GM12878 (cell line): ENCODE measurements around the gene VAV2. TPM values are rescaled to one million over a fixed set of nuclear protein-coding genes. Genes with fewer than 3 reads are reported as not detected.

ENCODE experiments used
- EGR1 ChIP-seq, 2 experiments: IDR thresholded peaks; 1 replicate in 1 of 2; 2 replicates in 1 of 2; pipeline ENCODE4 v1.6.1; 2011 to 2012; ENCODE audit warnings: low read depth in 2 of 2, low read length in 2 of 2, borderline replicate concordance in 1 of 2, mild to moderate bottlenecking in 1 of 2, moderate library complexity in 1 of 2
- GATAD2B ChIP-seq: fragments of 450-650 bp; conservative IDR thresholded peaks from 2 replicates; pipeline ENCODE4 v1.6.1; 2017; ENCODE audit warnings: low read depth, mild to moderate bottlenecking, moderate library complexity
- HDAC2 ChIP-seq: fragments of 200-600 bp; sonication (generic); IDR thresholded peaks from 2 replicates; pipeline ENCODE4 v1.6.1; 2017
- KDM1A ChIP-seq: fragments of 200-600 bp; sonication (generic); IDR thresholded peaks from 2 replicates; pipeline ENCODE4 v1.6.1; 2016; ENCODE audit warnings: borderline replicate concordance
- MTA2 ChIP-seq: fragments of 450-650 bp; IDR thresholded peaks from 2 replicates; pipeline ENCODE4 v1.6.1; 2016; ENCODE audit warnings: low read depth, mild to moderate bottlenecking, moderate library complexity
- RCOR1 ChIP-seq: conservative IDR thresholded peaks from 2 replicates; pipeline ENCODE4 v1.6.1; 2012; ENCODE audit warnings: low read depth, low read length, improper control_type of control experiment
- RUNX3 ChIP-seq: IDR thresholded peaks from 2 replicates; pipeline ENCODE4 v1.6.1; 2012; ENCODE audit warnings: low read length, inconsistent platforms
- SPI1 ChIP-seq: IDR thresholded peaks from 2 replicates; pipeline ENCODE4 v1.6.1; 2011; ENCODE audit warnings: low read depth, mild to moderate bottlenecking, low read length, moderate library complexity, borderline replicate concordance; ENCODE audit not compliant: insufficient read depth
- TCF12 ChIP-seq: IDR thresholded peaks from 2 replicates; pipeline ENCODE4 v1.6.1; 2011; ENCODE audit warnings: low read depth, mild to moderate bottlenecking, low read length
- WRNIP1 ChIP-seq: IDR thresholded peaks from 2 replicates; pipeline ENCODE4 v1.6.1; 2011; ENCODE audit warnings: low read depth, low read length, improper control_type of control experiment, borderline replicate concordance
- YBX1 ChIP-seq: fragments of 450-650 bp; IDR thresholded peaks from 2 replicates; pipeline ENCODE4 v1.6.1; 2016; ENCODE audit warnings: antibody characterized with exemption
- ZZZ3 ChIP-seq: IDR thresholded peaks from 2 replicates; pipeline ENCODE4 v1.6.1; 2011; ENCODE audit warnings: low read depth; ENCODE audit not compliant: control insufficient read depth, insufficient read length
- polyA plus RNA-seq, 11 experiments: library from polyadenylated mRNA; depleted of rRNA in 4 of 11; unstranded in 6 of 11; stranded (reverse) in 5 of 11; fragments of >200 nt; fragmentation: Nextera tagmentation in 4 of 11; fragmentation: Illumina TruSeq in 1 of 11; extraction: Ambion mirVana in 4 of 11; extraction: Trizol in 1 of 11; gene quantifications; 1 replicate in 1 of 11; 2 replicates in 10 of 11; pipeline versions ENCODE4 v1.2.1 to v1.2.3, GENCODE V29; 2011 to 2016; ENCODE audit warnings: inconsistent platforms in 2 of 11, missing spikeins in 2 of 11, low read depth in 1 of 11
- total RNA-seq, 4 experiments: library from RNA; depleted of rRNA in 3 of 4; stranded (reverse); fragments of >200 nt in 3 of 4; fragmentation: Illumina TruSeq in 1 of 4; extraction: Trizol in 1 of 4; gene quantifications; 2 replicates each; pipeline versions ENCODE4 v1.2.1 to v1.2.3, GENCODE V29; 2013 to 2021
- TF ChIP-seq, protein P1 (sequence below): fragments of 450-650 bp; IDR thresholded peaks from 2 replicates; pipeline ENCODE4 v1.6.1; 2017; ENCODE audit warnings: antibody characterized with exemption, mild to moderate bottlenecking, moderate library complexity
- TF ChIP-seq, protein P2 (sequence below): fragments of 450-650 bp; formaldehyde crosslinking; IDR thresholded peaks from 2 replicates; pipeline ENCODE4 v1.4.0; 2022; ENCODE audit warnings: mild to moderate bottlenecking, moderate library complexity
- TF ChIP-seq, protein P3 (sequence below): IDR thresholded peaks from 2 replicates; pipeline ENCODE4 v1.6.1; 2012; ENCODE audit warnings: improper control_type of control experiment, low read depth, low read length; ENCODE audit not compliant: insufficient replicate concordance
- TF ChIP-seq, protein P4 (sequence below), 3 experiments: IDR thresholded peaks in 2 of 3; conservative IDR thresholded peaks in 1 of 3; 2 replicates each; pipeline ENCODE4 v1.5.1; 2011; ENCODE audit warnings: low read depth in 3 of 3, low read length in 3 of 3, mild to moderate bottlenecking in 3 of 3, control low read depth in 2 of 3, moderate library complexity in 2 of 3, inconsistent platforms in 1 of 3, mixed read lengths in 1 of 3; ENCODE audit not compliant: control insufficient read depth in 2 of 3, insufficient read depth in 1 of 3; ENCODE audit errors: extremely low read depth in 1 of 3

The VAV2 gene
- total and polyA plus RNA-seq, 10 of the 15 experiments (the other 5 are each of a cell fraction or from before 2014, with no cell fraction given) = 0.13 to 43.9 (median 16.9) TPM

- TF ChIP-seq, protein P1, sequence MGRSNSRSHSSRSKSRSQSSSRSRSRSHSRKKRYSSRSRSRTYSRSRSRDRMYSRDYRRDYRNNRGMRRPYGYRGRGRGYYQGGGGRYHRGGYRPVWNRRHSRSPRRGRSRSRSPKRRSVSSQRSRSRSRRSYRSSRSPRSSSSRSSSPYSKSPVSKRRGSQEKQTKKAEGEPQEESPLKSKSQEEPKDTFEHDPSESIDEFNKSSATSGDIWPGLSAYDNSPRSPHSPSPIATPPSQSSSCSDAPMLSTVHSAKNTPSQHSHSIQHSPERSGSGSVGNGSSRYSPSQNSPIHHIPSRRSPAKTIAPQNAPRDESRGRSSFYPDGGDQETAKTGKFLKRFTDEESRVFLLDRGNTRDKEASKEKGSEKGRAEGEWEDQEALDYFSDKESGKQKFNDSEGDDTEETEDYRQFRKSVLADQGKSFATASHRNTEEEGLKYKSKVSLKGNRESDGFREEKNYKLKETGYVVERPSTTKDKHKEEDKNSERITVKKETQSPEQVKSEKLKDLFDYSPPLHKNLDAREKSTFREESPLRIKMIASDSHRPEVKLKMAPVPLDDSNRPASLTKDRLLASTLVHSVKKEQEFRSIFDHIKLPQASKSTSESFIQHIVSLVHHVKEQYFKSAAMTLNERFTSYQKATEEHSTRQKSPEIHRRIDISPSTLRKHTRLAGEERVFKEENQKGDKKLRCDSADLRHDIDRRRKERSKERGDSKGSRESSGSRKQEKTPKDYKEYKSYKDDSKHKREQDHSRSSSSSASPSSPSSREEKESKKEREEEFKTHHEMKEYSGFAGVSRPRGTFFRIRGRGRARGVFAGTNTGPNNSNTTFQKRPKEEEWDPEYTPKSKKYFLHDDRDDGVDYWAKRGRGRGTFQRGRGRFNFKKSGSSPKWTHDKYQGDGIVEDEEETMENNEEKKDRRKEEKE = no peak
- TF ChIP-seq MTA2 = peak; percentile 43; the same call in 1 of the 2 replicates
- TF ChIP-seq ZZZ3 = no peak
- TF ChIP-seq KDM1A = 0 out of 2 replicates have a peak, but pooled peaks have one; percentile 72
- TF ChIP-seq, protein P2, sequence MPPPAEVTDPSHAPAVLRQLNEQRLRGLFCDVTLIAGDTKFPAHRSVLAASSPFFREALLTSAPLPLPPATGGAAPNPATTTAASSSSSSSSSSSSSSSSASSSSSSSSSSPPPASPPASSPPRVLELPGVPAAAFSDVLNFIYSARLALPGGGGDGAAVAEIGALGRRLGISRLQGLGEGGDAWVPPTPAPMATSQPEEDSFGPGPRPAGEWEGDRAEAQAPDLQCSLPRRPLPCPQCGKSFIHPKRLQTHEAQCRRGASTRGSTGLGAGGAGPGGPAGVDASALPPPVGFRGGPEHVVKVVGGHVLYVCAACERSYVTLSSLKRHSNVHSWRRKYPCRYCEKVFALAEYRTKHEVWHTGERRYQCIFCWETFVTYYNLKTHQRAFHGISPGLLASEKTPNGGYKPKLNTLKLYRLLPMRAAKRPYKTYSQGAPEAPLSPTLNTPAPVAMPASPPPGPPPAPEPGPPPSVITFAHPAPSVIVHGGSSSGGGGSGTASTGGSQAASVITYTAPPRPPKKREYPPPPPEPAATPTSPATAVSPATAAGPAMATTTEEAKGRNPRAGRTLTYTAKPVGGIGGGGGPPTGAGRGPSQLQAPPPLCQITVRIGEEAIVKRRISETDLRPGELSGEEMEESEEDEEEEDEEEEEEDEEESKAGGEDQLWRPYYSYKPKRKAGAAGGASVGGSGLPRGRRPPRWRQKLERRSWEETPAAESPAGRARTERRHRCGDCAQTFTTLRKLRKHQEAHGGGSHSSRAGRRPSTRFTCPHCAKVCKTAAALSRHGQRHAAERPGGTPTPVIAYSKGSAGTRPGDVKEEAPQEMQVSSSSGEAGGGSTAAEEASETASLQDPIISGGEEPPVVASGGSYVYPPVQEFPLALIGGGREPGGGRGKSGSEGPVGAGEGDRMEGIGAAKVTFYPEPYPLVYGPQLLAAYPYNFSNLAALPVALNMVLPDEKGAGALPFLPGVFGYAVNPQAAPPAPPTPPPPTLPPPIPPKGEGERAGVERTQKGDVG = no peak
- TF ChIP-seq TCF12 = no peak
- TF ChIP-seq GATAD2B = no peak; the same call in 1 of the 2 replicates
- TF ChIP-seq, protein P3, sequence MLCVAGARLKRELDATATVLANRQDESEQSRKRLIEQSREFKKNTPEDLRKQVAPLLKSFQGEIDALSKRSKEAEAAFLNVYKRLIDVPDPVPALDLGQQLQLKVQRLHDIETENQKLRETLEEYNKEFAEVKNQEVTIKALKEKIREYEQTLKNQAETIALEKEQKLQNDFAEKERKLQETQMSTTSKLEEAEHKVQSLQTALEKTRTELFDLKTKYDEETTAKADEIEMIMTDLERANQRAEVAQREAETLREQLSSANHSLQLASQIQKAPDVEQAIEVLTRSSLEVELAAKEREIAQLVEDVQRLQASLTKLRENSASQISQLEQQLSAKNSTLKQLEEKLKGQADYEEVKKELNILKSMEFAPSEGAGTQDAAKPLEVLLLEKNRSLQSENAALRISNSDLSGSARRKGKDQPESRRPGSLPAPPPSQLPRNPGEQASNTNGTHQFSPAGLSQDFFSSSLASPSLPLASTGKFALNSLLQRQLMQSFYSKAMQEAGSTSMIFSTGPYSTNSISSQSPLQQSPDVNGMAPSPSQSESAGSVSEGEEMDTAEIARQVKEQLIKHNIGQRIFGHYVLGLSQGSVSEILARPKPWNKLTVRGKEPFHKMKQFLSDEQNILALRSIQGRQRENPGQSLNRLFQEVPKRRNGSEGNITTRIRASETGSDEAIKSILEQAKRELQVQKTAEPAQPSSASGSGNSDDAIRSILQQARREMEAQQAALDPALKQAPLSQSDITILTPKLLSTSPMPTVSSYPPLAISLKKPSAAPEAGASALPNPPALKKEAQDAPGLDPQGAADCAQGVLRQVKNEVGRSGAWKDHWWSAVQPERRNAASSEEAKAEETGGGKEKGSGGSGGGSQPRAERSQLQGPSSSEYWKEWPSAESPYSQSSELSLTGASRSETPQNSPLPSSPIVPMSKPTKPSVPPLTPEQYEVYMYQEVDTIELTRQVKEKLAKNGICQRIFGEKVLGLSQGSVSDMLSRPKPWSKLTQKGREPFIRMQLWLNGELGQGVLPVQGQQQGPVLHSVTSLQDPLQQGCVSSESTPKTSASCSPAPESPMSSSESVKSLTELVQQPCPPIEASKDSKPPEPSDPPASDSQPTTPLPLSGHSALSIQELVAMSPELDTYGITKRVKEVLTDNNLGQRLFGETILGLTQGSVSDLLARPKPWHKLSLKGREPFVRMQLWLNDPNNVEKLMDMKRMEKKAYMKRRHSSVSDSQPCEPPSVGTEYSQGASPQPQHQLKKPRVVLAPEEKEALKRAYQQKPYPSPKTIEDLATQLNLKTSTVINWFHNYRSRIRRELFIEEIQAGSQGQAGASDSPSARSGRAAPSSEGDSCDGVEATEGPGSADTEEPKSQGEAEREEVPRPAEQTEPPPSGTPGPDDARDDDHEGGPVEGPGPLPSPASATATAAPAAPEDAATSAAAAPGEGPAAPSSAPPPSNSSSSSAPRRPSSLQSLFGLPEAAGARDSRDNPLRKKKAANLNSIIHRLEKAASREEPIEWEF = no peak
- TF ChIP-seq SPI1 = peak; percentile 95
- no peak; the same call in 1 of the 2 replicates for TF ChIP-seq HDAC2
- TF ChIP-seq WRNIP1 = no peak
- no peak for TF ChIP-seq EGR1 (IDR thresholded peaks at IDR 0.05; ENCODE audit: borderline replicate concordance in 1 of 2, low read depth in 2 of 2, low read length in 2 of 2)
- TF ChIP-seq RCOR1 = peak; percentile 72; the same call in 1 of the 2 replicates
- TF ChIP-seq, protein P4, sequence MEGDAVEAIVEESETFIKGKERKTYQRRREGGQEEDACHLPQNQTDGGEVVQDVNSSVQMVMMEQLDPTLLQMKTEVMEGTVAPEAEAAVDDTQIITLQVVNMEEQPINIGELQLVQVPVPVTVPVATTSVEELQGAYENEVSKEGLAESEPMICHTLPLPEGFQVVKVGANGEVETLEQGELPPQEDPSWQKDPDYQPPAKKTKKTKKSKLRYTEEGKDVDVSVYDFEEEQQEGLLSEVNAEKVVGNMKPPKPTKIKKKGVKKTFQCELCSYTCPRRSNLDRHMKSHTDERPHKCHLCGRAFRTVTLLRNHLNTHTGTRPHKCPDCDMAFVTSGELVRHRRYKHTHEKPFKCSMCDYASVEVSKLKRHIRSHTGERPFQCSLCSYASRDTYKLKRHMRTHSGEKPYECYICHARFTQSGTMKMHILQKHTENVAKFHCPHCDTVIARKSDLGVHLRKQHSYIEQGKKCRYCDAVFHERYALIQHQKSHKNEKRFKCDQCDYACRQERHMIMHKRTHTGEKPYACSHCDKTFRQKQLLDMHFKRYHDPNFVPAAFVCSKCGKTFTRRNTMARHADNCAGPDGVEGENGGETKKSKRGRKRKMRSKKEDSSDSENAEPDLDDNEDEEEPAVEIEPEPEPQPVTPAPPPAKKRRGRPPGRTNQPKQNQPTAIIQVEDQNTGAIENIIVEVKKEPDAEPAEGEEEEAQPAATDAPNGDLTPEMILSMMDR (IDR thresholded peaks at IDR 0.05 in 2 of 3, conservative IDR thresholded peaks at IDR 0.05 in 1 of 3; ENCODE audit: control insufficient read depth in 2 of 3, extremely low read depth in 1 of 3, insufficient read depth in 1 of 3, low read depth in 3 of 3, low read length in 3 of 3) = no peak
- TF ChIP-seq RUNX3 = peak; percentile 72
- no peak for TF ChIP-seq YBX1
Observed at GRCh38 chr9:133822430-133823065, 169.6 kb downstream of the VAV2 start (continued).
